IPS-NIHi7 (cell line): ENCODE results near the gene EYS.
"Not testable (repeated sequence)": the region's sequence is repeated elsewhere in the genome, so short reads cannot be mapped to it uniquely, and the experiment has no call there.

ENCODE experiments used
- DNase-seq: peaks from one replicate; pipeline ENCODE4 v3.0.0; 2012; ENCODE audit warnings: mixed read lengths; ENCODE audit errors: extremely low spot score

Gene EYS

DNA sequence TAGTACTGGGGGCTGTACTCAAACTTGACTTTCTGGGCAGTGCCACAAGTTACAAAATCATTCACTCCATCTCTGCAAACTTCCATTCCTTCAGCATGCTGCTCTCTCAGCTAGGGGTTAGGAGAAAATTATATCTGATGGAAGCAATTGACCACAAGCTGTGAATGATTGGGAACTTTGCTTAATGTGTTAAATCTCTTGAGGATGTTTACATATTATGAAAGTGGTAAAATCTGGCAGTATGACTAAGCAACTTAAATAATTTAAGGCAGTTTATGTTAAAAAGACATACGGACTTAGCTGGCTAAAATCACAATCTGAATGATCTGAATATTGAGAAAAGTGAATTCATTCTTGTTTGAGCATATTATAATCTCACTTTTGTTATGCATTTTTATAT, 1656.4 kb downstream of the EYS start:
- DNase-seq = no peak

DNA sequence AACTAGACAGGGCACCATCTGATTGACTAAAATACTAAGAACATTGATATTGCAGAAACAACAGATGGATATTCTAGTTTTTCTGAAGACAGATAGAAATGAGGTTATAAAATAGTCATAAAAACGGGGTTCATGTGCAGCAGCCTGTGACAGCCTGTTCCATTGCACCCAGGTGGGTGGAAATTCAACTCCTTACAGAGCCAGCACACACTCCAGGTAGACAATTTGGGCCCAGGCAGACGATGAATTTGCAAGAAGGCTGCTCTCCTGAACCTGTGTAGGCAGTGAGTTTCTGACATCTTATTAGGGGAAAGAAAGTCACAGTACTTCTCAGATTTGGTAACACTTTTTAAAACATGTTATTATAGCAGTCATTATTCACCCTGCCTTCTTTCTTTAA, 1657.3 kb downstream of the EYS start:
- no peak for DNase-seq

DNA sequence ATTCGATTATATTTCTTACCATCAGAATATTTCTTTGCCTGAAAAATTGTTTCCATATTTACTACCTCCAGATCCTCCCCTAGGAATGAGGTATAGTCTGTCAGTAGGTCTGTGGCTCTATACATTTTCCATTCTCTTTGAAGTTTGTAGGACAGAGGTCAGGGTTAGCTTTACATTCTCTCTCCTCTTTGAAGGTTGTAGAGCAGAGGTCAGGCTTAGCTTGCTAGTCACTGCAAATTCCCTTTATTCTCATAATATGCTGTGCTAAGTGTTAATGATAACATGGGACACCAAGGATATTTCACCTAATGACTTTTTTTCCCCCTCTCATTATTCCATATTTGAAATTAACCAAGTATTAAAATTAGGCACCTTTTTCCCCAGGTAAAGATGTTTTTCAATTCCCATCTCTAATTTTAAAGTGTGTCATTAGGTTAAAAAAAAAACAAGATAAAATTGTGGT, 1660.2 kb downstream of the EYS start:
- no peak for DNase-seq

DNA sequence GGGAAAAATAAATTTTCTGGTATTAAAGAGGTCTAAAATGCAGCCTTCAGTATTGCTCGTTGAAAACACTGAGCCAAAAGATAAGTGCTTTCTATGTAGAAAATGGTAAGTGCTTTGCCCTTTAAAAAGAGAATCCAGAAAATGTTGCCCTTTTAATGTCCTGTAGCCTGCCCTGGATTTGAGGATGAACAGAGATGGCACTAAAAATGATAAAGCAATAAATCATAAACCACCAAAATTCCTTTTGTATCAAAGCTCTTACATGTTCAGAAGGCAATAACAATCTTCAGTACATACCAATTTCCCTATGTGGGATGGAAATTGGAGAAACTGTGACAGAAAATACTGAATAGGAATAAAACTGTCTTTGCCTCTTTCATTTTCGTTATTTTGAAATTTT, 1665.7 kb downstream of the EYS start:
- no peak for DNase-seq

DNA sequence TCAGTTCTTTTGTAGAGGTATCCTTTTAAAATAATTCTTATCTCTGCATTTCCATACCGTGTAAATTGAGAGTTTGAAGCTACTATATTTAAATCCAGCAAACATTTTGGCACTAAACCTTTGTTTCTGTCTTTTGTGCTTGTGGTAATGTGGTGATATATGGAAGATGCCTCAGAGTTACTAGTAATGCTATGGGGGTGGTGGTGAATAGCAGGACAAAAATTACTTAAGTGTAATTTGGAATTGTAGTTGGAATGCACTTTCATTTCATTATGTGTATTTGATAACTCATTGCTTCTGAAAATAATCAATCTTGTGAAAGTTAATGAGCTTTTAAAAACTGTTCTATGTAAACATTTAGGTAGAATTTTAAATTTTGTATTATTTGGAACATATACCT, 1666.9 kb downstream of the EYS start:
- no peak for DNase-seq

DNA sequence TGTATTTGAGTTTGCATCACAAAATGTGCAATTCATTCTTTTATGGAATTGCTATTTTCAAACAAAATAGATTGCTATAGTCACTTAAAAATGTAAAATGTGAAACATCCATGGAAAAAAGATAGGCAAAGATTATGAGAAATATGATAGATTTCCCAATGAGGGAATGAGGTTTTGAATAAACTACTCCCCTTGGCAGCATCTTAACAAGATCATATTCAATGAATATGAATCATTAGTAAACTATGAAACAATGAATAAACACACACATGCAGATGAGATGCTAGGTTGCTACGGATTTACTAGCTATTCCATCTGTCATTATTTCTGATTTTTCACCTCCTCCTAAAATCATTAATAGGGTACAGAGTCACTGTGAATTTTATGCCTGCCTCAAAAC, 1669.6 kb downstream of the EYS start:
- DNase-seq = no peak

DNA sequence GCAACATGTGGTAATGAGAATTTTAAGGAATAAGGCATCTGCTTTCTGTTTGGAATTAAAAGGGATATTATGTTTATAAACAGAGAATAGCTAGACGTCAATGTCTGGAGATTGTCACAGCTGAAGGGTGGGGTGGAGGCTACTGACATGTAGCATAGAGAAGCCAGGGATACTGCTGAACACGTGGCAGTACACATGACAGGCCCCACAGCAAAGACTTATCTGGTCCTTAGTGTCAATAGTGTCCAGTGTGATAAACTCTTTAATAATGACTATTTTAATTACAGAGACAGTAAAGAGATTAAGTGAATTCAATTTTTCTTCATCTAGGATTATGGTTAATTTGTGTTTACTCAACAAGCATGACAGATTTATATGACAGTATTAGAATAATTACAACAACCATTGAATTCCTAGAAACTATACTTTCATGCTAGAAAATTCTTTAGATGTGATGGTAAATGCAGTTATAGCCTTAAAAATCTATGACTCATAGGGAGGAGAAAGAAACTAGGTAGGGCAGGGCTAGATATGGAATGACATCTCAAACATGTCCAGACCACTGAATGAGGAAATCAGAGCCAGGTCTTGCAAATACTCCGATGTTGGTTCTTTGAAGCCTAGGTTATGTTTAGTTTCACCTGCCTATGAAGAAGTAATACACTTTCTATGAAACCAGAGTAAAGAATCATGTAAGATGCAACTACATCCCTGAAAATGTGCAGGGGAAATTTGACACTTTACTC, 1671.9 kb downstream of the EYS start:
- no peak for DNase-seq

DNA sequence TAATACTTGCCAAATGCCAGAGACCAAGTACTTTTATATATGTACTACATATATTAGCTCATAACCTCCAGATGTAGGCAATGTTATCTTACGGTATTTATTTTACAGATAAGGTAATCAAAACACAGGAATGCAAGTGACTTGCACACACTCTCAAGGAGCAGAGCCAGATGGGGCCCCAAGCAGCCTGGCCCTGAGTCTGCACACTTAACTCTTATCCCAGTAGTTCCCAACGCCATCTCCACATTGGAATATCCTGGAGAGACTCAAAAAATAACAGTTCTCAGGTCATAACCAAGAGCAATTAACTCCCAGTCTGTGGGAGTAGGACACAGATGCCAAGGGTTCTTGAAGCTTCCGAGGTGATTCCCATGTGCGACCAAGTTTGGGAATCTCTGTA, 1672.7 kb downstream of the EYS start:
- no peak for DNase-seq

DNA sequence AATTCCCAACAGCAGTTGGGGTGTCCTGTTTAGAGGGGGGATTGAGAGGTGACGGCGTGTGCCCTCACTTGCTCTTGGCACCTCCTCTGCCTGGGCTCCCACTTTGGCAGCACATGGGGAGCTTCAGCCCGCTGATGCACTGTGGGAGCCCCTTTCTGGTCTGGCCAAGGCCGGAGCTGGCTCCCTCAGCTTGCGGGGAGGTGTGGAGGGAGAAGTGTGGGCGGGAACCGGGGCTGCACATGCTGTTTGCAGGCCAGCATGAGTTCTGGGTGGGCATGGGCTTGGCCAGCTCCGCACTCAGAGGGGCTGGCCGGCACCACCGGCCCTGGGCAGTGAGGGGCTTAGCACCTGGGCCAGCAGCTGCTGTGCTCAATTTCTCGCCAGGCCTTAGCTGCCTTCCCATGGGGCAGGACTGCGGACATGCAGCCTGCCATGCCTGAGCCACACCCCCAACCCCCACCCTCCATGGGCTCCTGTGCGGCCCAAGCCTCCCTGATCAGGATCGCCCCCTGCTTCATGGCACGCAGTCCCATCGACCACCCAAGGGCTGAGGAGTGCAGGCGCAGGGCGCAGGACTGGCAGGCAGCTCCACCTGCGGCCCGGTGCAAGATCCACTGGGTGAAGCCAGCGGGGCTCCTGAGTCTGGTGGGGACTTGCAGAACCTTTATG, 1675.9 kb downstream of the EYS start:
- not testable (repeated sequence) for DNase-seq

DNA sequence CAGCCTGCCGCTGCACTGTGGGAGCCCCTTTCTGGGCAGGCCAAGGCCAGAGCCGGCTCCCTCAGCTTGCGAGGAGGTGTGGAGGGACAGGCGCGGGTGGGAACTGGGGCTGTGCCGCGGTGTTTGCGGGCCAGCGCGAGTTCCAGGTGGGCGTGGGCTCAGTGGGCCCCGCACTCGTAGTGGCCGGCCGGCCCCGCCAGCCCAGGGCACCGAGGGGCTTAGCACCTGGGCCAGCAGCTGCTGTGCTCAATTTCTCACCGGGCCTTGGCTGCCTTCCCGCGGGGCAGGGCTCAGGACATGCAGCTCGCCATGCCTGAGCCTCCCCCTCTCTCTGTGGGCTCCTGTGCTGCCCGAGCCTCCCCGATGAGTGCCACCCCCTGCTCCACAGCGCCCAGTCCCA, 1683.3 kb downstream of the EYS start:
- no peak for DNase-seq

DNA sequence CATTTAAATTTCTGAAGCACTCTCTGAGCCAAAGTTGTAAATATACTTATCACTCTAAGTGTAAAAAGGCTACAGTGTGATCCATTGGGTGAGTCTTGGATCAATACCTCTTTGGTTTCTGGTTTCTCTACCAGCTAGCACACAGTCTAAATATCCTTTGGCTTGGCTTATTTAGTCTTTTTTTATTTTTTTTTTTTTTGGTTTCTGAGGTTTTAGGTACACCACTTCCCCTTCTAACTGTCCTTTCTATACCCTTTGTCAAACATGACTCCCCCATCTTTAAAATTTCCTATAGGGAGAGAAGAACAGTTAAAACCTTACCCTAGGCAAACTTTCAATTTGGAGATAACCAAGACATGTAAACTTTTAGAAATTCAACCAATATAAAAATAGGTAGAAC, 1692.4 kb downstream of the EYS start:
- no peak for DNase-seq

DNA sequence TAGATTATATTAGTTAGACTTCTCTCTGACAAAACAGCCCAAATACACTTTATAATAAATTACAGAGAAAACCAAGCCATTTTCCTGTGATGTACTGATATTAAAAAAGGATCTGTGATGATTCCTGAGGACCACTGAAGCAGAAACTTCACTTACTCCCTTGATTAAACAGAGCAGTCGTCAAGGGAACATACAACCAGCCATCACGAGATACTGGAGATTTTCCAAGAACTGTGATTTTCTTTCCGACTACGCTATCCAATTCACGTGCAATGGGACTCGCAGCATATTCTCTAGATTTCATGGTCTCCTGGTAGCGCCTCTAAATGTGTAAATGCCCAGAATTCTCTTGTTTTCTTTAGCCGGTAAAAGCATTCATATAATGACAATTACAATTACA, 1694.0 kb downstream of the EYS start:
- no peak for DNase-seq

DNA sequence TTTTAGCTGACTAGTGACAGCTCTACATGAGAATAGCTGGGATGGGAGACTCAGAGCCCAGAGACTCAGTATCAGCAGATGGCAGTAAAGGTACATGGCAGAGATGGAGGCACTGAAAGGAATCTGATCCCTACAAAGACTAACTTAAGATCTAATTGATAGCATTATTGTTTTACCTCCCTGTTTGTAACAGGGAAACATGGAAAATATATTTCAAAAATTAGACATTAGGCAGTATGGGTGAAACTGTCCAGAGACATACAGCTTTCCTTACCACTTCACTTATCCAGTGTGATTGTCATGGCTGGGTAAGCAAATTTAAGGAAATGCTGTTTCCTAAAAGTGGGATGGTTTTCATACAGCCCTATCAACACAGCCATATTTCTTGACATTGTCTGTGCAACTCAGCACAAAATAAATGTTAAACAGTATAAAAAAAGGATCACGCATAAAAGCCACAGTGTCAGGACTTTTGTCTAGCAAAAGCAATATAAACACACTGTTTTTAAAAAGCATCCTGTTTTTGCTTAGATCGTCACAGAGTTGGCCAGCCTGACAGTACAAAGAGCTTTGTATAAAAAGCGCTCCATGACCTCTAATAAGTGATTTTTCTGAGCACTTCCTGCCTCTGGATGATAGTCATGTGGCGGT, 1694.5 kb downstream of the EYS start:
- peak; percentile 50 for DNase-seq

DNA sequence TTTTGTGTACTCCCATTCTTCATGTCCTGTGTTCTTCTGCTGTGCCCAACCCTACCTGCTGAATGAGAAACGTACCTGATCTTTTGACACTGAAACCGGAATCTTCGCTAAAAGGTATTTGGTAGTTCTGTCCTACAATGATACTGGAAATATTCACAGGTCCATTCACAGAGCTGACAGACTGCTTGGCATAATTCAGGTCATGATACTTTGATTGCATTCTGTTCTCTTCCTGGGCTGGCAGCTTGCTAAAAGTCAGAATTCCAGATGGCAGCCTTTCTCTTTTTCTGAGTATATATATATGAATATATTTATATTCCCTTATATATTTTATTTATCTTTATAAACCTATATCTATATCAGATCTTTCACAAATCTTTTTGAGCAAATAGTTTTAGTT, 1696.4 kb downstream of the EYS start:
- DNase-seq = no peak

DNA sequence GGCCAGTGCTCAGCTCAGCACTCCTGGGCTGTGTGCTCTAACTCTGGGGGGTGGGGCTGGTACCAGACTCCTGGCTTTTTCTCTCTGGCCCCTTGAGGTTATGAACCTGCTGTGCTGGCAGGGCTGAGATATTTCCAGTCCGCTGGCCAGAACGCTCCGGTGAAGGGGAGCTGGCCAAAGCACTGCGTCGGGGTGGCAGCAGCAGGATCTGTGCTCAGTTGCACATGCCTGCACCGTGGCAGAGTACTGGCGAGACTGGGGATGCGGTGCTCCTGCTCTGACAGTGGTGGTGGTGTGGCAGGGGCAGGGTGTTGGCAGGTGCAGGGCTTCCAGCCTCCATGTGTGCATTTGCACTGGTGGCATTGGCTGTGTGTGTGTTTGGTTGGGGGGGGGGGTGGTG, 1697.0 kb downstream of the EYS start:
- no peak for DNase-seq

DNA sequence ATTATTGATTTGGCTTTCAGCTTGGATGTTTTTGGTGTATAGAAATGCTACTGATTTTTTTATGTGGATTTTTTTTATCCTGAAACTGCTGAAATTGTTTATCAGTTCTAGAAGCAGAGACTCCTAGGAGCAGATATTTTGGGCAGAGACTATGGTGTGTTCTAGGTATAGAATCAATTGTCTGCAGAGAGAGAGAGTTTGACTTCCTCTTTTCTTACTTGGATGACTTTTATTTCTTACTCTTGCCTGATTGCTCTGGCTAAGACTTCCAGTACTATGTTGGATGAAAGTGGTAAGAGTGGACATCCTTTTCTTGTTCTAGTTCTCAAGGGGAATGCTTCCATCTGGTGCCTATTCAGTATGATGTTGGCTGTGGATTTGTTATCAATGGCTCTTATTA, 1700.8 kb downstream of the EYS start:
- DNase-seq = no peak

DNA sequence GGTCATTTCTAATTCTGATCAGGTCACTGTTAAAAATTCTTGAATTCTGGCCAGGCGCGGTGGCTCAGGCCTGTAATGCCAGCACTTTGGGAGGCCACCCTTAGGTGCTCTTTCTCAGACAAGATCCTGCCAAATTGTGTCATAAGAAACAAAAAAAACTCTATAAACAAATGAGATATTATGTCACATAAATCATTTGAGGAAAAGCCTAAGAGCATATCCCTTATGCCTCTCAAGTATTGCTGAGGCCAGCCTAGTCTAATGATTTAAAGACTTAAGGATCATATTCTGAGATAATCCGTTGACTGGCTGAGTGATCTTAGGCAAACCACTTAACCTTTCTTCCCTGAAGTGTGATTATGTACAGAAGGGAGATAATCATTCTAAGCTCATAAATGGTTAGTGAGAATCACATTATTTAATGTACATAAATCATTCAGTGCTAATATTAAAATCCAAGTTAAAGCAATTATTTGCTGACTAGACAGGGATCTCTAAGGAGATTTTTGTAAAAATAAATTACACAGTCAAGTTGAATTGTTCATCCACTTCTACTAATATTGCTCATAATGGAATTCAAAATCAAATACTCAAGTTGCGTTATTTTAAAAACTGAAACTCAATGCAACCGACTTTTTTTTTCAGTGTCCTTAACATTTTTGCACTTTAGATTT, 1706.1 kb downstream of the EYS start:
- no peak for DNase-seq

DNA sequence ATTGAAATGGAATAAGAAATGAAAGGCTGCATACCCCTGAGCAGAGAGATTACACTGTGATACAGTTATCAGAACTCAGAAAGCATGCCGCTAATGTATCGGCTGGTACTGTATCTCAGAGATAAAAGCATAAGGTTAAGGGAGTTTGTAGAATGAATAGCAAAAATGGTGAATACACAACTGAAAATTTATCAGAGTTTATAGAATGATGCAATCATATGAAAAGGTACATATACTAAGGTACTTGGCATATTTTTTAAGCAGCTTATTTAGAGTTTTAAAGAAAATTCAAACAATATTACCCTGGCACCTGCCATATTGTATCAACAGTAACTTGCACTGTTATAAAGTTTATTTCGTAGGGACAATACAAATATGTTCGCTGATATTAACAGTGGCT, 1707.4 kb downstream of the EYS start:
- no peak for DNase-seq

DNA sequence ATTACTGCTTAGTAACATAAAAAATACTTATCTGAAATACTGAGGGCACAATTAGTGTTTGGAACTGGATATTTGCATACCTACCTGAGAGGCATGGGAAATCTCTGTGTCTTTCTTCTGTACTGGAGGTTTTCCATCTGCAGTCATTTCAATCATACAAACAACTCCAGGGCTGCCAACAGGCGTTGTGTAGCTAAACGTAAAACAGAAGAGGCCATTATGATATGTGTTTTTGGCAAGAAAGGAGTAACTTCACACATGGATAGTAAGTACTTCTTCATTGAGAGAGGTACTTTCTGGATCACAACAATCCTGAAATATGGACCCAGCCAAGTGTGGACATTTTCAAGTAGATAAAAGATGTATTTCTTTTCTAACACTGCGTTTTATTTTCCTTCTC, 1708.0 kb downstream of the EYS start:
- no peak for DNase-seq

DNA sequence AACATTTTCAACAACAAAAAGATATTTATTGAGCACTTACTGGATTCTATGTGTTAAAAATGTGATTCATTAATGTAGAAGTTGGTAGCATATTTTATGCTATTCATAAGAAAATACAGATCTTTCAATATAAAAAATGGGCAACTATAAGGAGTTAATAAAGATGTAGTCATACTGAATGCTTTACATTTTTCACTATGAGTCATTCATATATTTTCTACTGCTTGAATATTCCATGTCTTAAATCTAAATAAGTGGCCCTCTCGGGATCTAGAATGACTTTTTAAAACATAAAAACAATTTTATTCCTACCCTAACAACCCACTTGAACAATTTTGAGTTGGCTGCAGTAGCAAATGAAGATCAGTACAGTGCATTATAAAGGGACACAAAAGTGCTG, 1709.3 kb downstream of the EYS start:
- no peak for DNase-seq

DNA sequence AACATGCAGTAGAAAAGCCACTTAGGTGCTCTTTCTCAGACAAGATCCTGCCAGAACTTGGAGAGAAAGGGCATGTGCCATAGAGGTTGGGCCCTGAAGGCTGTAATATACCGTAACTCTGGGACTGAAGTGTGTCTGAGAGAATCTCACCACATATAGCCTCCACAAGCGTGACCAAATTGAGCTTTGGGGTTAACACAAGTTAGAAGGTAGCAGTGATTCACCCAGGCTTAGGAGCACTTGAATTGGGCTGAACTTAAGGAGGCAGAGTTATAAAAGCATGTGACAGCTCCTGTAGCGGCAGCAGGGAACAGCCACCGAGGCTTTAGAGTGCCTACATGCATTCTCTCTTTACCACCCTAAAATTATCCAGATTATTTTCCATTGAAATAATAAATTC, 1709.8 kb downstream of the EYS start:
- DNase-seq = peak; percentile 7

DNA sequence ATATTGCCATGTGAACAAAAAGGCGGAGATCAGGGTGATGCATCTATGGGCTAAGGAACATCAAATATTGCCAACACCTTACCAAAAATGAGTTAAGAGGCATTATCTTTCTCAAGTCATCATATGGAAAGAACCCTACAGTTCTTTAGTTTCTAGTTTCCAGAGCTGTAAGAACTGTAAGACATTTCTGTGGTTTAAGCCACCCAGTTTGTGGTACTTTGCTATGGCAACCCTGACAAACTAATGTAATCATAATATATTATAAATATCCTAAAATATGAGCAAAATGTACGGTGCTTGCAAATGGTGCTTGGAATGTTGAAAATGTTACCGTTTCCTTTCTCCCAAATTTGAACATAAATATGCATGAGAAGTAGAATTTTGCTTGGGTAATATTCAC, 1721.8 kb downstream of the EYS start:
- DNase-seq = no peak

DNA sequence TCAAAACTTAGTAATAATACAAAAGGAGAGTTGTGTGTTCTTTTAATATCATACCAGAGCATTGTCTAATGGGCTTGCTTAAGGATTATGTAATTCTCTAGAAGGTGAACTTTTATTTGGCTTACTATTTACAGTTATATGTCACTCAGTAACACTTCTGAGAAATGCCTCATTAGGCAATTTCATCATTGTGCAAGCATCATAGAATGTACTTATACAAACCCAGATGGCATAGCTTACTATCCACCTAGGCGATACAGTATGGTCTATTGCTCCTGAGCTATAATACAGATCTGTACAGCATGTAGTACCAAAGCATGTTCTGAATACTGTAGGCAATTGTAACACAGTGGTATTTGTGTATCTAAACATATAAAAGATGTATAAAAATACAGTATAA, 1731.3 kb downstream of the EYS start:
- DNase-seq = no peak
